Progenitor cell of endocrine pancreas (in vitro differentiated cells): ENCODE results near the gene SLC35A1. TPM values are rescaled to one million over a fixed set of nuclear protein-coding genes. Genes with fewer than 3 reads are reported as not detected.

Experiments
- DNase-seq: peaks from one replicate; pipeline ENCODE4 v3.0.0; 2021; ENCODE audit warnings: low spot score; ENCODE audit not compliant: unreplicated experiment
- H3K27ac Mint-ChIP-seq: 2 replicates; pipeline ENCODE4 v1.8.0; 2021; ENCODE audit warnings: mild to moderate bottlenecking, moderate library complexity, mixed read lengths
- H3K27me3 Mint-ChIP-seq: 2 replicates; pipeline ENCODE4 v1.8.0; 2021; ENCODE audit warnings: mixed read lengths
- H3K36me3 Mint-ChIP-seq: 2 replicates; pipeline ENCODE4 v1.8.0; 2022; ENCODE audit warnings: mixed read lengths; ENCODE audit not compliant: insufficient read depth
- H3K4me1 Mint-ChIP-seq: 2 replicates; pipeline ENCODE4 v1.8.0; 2021; ENCODE audit warnings: low read depth, mixed read lengths
- H3K4me3 Mint-ChIP-seq: 2 replicates; pipeline ENCODE4 v1.8.0; 2021; ENCODE audit warnings: low read depth, mild to moderate bottlenecking, moderate library complexity, mixed read lengths
- H3K9me3 Mint-ChIP-seq: 2 replicates; pipeline ENCODE4 v1.8.0; 2021; ENCODE audit warnings: low read depth, mixed read lengths
- CTCF ChIP-seq: fragments of 200-600 bp; sonication (generic); IDR thresholded peaks from one replicate; pipeline ENCODE4 v1.5.0; 2021; ENCODE audit warnings: antibody characterized with exemption, mild to moderate bottlenecking; ENCODE audit not compliant: unreplicated experiment
- total RNA-seq: library from RNA; stranded (reverse); gene quantifications from 2 replicates; pipeline ENCODE4 v1.2.1, GENCODE V29; 2021

The SLC35A1 gene
- total RNA-seq, 1 donor from 2014 or later: 15.0 TPM

GRCh38 chr6:87441711-87442110 is 31.1 kb upstream of the SLC35A1 start:
- DNase-seq: no peak
- Mint-ChIP-seq H3K4me3 (no peak overlapping the region), H3K27ac (no peak overlapping the region), H3K9me3 (no peaks in the 10 kb centered on the region), H3K36me3 (no peaks in the 10 kb centered on the region), H3K27me3 (no peaks in the 10 kb centered on the region), H3K4me1 (peaks cover 2% of the 10 kb centered on the region)
- no peak for TF ChIP-seq CTCF

- no peak overlapping the region for H3K27ac Mint-ChIP-seq
- H3K4me3 Mint-ChIP-seq: no peak overlapping the region
These were observed 28.4 kb upstream of the SLC35A1 start for GRCh38 chr6:87444362-87444761.

GRCh38 chr6:87465051-87465450 is 7.7 kb upstream of the SLC35A1 start:
- no peaks in the 10 kb centered on the region for H3K9me3 Mint-ChIP-seq
- no peak for DNase-seq
- H3K27ac Mint-ChIP-seq: no peak overlapping the region
- H3K27me3 Mint-ChIP-seq: peaks cover 7% of the 10 kb centered on the region
- no peak for TF ChIP-seq CTCF
- no peaks in the 10 kb centered on the region for H3K36me3 Mint-ChIP-seq
- no peak overlapping the region for H3K4me3 Mint-ChIP-seq
- H3K4me1 Mint-ChIP-seq: peaks cover 4% of the 10 kb centered on the region

More at GRCh38 chr6:87444362-87444761, 28.4 kb upstream of the SLC35A1 start:
- TF ChIP-seq CTCF: no peak
- Mint-ChIP-seq H3K36me3 (no peaks in the 10 kb centered on the region), H3K9me3 (no peaks in the 10 kb centered on the region), H3K4me1 (peaks cover 2% of the 10 kb centered on the region), H3K27me3 (no peaks in the 10 kb centered on the region)
- DNase-seq: no peak

GRCh38 chr6:87473419-87473903 is 687 bp downstream of the SLC35A1 start:
- H3K36me3 Mint-ChIP-seq: peaks cover 2% of the 10 kb centered on the region
- H3K27me3 Mint-ChIP-seq: no peaks in the 10 kb centered on the region
- peak overlapping the region; percentile 98 for H3K27ac Mint-ChIP-seq
- no peak for TF ChIP-seq CTCF
- no peaks in the 10 kb centered on the region for H3K9me3 Mint-ChIP-seq
- no peak for DNase-seq
- H3K4me1 Mint-ChIP-seq: peaks cover 11% of the 10 kb centered on the region
- H3K4me3 Mint-ChIP-seq: peak overlapping the region; percentile 99

DNA sequence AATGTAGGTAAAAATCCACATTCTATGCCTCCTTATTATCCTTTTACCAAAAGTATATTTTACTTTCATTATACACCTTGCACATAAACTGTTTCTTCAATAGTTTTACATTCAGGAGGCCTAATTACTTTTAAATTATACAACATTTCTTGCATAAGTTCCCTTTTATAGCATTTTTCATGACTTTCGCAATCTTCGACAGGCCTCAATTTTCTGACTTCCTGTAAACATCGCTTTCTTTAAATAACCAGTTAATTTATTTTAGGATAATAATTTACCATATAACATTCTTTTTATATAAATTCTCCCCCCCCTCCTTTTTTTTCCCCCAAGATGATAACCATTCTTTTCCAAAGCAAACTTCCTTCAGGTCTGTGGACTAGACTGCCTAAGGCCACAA is 9.2 kb downstream of the SLC35A1 start:
- H3K4me1 Mint-ChIP-seq: peaks cover 3% of the 10 kb centered on the region
- peaks cover 14% of the 10 kb centered on the region for H3K36me3 Mint-ChIP-seq
- no peak overlapping the region for H3K27ac Mint-ChIP-seq
- no peak for TF ChIP-seq CTCF
- peaks cover 6% of the 10 kb centered on the region for H3K9me3 Mint-ChIP-seq
- no peak overlapping the region for H3K4me3 Mint-ChIP-seq
- H3K27me3 Mint-ChIP-seq: no peaks in the 10 kb centered on the region
- DNase-seq: no peak
